HepG2 (cell line): Measurements from ENCODE around the gene RCCD1. TPM values are rescaled to one million over a fixed set of nuclear protein-coding genes. Genes with fewer than 3 reads are reported as not detected.

Source experiments
- ESRRA ChIP-seq: sonication (generic); formaldehyde crosslinking; IDR thresholded peaks from 2 replicates; pipeline ENCODE4 v1.5.1; 2020; ENCODE audit warnings: mild to moderate bottlenecking, low read depth, missing genetic modification reagents
- MXI1 ChIP-seq: IDR thresholded peaks from 3 replicates; pipeline ENCODE4 v1.6.1; 2012; ENCODE audit warnings: low read depth, low read length, inconsistent platforms, borderline replicate concordance
- NCOA5 ChIP-seq: sonication (generic); formaldehyde crosslinking; IDR thresholded peaks from 2 replicates; pipeline ENCODE4 v1.4.0; 2020; ENCODE audit warnings: missing genetic modification reagents
- NFAT5 ChIP-seq: sonication (generic); formaldehyde crosslinking; IDR thresholded peaks from 2 replicates; pipeline ENCODE4 v1.4.0; 2020; ENCODE audit warnings: missing genetic modification reagents
- NFIB ChIP-seq: sonication (generic); formaldehyde crosslinking; IDR thresholded peaks from 2 replicates; pipeline ENCODE4 v1.9.0; 2021; ENCODE audit warnings: missing genetic modification reagents, mild to moderate bottlenecking, borderline replicate concordance
- SNAPC2 ChIP-seq: sonication (generic); formaldehyde crosslinking; IDR thresholded peaks from 2 replicates; pipeline ENCODE4 v1.8.1; 2022; ENCODE audit warnings: mild to moderate bottlenecking, missing genetic modification reagents
- TBL1XR1 ChIP-seq: fragments of 150-350 bp; IDR thresholded peaks from 2 replicates; pipeline ENCODE4 v1.6.1; 2014; ENCODE audit warnings: borderline replicate concordance, low read length; ENCODE audit not compliant: partially characterized antibody
- XBP1 ChIP-seq: sonication (generic); formaldehyde crosslinking; IDR thresholded peaks from 2 replicates; pipeline ENCODE4 v1.5.0; 2020; ENCODE audit warnings: missing genetic modification reagents
- XRCC5 ChIP-seq: fragments of 200-400 bp; formaldehyde crosslinking; optimal IDR thresholded peaks from 2 replicates; pipeline ENCODE3; 2017; ENCODE audit warnings: mild to moderate bottlenecking, low read length
- ZNF30 ChIP-seq: sonication (generic); formaldehyde crosslinking; IDR thresholded peaks from 2 replicates; pipeline ENCODE4 v1.5.0; 2020; ENCODE audit warnings: mild to moderate bottlenecking, missing genetic modification reagents
- ZNF335 ChIP-seq: sonication (generic); formaldehyde crosslinking; IDR thresholded peaks from 2 replicates; pipeline ENCODE4 v1.4.0; 2020; ENCODE audit warnings: missing genetic modification reagents
- ZNF350 ChIP-seq: sonication (generic); formaldehyde crosslinking; IDR thresholded peaks from 2 replicates; pipeline ENCODE4 v1.4.0; 2020; ENCODE audit warnings: mild to moderate bottlenecking, low read depth, missing genetic modification reagents, borderline replicate concordance
- ZNF704 ChIP-seq: sonication (generic); formaldehyde crosslinking; IDR thresholded peaks from 2 replicates; pipeline ENCODE4 v1.8.1; 2023; ENCODE audit warnings: mild to moderate bottlenecking, inconsistent platforms, moderate library complexity, missing genetic modification reagents, borderline replicate concordance
- ZNF709 ChIP-seq: sonication (generic); formaldehyde crosslinking; IDR thresholded peaks from 2 replicates; pipeline ENCODE4 v1.5.0; 2020; ENCODE audit warnings: mild to moderate bottlenecking, missing genetic modification reagents
- polyA plus RNA-seq, 8 experiments: library from polyadenylated mRNA; depleted of rRNA in 3 of 8; stranded (reverse) in 7 of 8; unstranded in 1 of 8; fragments of >200 nt; fragmentation: Illumina TruSeq in 4 of 8; extraction: Trizol in 4 of 8; gene quantifications; 2 replicates each; pipeline versions ENCODE4 v1.2.1 to v1.2.3, GENCODE V29; 2011 to 2016; ENCODE audit warnings: low read depth in 4 of 8, missing spikeins in 1 of 8, mixed read lengths in 1 of 8; ENCODE audit not compliant: insufficient read depth in 1 of 8
- total RNA-seq, 5 experiments: library from RNA; depleted of rRNA; stranded (reverse); fragments of >200 nt; fragmentation: Illumina TruSeq; extraction: Trizol; gene quantifications; 2 replicates each; pipeline ENCODE4 v1.2.3, GENCODE V29; 2016; ENCODE audit warnings: low read depth in 1 of 5
- TF ChIP-seq, protein P1 (sequence below): sonication (generic); formaldehyde crosslinking; IDR thresholded peaks from 2 replicates; pipeline ENCODE4 v1.4.0; 2020; ENCODE audit warnings: missing genetic modification reagents, low read depth, mild to moderate bottlenecking, borderline replicate concordance
- TF ChIP-seq, protein P2 (sequence below): sonication (generic); formaldehyde crosslinking; IDR thresholded peaks from 2 replicates; pipeline ENCODE4 v1.4.0; 2020; ENCODE audit warnings: missing genetic modification reagents, mild to moderate bottlenecking, borderline replicate concordance
- TF ChIP-seq, protein P3 (sequence below): IDR thresholded peaks from 2 replicates; pipeline ENCODE4 v1.6.1; 2016

Gene RCCD1
- total and polyA plus RNA-seq, 2 of the 13 experiments (the other 11 are each of a cell fraction or from before 2014, with no cell fraction given): 14.1 to 15.1 TPM

GRCh38 chr15:90931828-90932659 lies 22.6 kb upstream of the RCCD1 start, which contains the start of gene HDDC3 (continued):
- TF ChIP-seq ZNF30 (CRISPR knock-in tag) (no peak), XBP1 (CRISPR knock-in tag) (no peak), SNAPC2 (CRISPR knock-in tag) (no peak), XRCC5 (peak; percentile 84), NFIB (CRISPR knock-in tag) (no peak), ESRRA (CRISPR knock-in tag) (peak; percentile 52; the same call in 1 of the 2 replicates), NFAT5 (CRISPR knock-in tag) (0 out of 2 replicates have a peak, but pooled peaks have one; percentile 72), MXI1 (peak; percentile 60; the same call in 1 of the 3 replicates), NCOA5 (CRISPR knock-in tag) (no peak), ZNF704 (CRISPR knock-in tag) (no peak), ZNF709 (CRISPR knock-in tag) (no peak), ZNF335 (no peak), ZNF350 (CRISPR knock-in tag) (peak; percentile 69; the same call in 1 of the 2 replicates), TBL1XR1 (no peak)
- TF ChIP-seq, protein P1, sequence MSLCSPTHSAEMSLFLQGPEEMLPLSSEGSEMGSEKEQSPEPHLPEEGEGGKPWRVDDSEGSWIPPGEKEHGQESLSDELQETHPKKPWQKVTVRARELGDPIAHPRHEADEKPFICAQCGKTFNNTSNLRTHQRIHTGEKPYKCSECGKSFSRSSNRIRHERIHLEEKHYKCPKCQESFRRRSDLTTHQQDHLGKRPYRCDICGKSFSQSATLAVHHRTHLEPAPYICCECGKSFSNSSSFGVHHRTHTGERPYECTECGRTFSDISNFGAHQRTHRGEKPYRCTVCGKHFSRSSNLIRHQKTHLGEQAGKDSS (CRISPR knock-in tag): peak; percentile 89
- TF ChIP-seq, protein P2, sequence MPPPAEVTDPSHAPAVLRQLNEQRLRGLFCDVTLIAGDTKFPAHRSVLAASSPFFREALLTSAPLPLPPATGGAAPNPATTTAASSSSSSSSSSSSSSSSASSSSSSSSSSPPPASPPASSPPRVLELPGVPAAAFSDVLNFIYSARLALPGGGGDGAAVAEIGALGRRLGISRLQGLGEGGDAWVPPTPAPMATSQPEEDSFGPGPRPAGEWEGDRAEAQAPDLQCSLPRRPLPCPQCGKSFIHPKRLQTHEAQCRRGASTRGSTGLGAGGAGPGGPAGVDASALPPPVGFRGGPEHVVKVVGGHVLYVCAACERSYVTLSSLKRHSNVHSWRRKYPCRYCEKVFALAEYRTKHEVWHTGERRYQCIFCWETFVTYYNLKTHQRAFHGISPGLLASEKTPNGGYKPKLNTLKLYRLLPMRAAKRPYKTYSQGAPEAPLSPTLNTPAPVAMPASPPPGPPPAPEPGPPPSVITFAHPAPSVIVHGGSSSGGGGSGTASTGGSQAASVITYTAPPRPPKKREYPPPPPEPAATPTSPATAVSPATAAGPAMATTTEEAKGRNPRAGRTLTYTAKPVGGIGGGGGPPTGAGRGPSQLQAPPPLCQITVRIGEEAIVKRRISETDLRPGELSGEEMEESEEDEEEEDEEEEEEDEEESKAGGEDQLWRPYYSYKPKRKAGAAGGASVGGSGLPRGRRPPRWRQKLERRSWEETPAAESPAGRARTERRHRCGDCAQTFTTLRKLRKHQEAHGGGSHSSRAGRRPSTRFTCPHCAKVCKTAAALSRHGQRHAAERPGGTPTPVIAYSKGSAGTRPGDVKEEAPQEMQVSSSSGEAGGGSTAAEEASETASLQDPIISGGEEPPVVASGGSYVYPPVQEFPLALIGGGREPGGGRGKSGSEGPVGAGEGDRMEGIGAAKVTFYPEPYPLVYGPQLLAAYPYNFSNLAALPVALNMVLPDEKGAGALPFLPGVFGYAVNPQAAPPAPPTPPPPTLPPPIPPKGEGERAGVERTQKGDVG: peak; percentile 57
- TF ChIP-seq, protein P3, sequence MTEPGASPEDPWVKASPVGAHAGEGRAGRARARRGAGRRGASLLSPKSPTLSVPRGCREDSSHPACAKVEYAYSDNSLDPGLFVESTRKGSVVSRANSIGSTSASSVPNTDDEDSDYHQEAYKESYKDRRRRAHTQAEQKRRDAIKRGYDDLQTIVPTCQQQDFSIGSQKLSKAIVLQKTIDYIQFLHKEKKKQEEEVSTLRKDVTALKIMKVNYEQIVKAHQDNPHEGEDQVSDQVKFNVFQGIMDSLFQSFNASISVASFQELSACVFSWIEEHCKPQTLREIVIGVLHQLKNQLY: no peak
